Naive thymus-derived CD8-positive, alpha-beta T cell (primary cell): ENCODE measurements around the gene RGR. TPM values are rescaled to one million over a fixed set of nuclear protein-coding genes. Genes with fewer than 3 reads are reported as not detected.
"Not testable (repeated sequence)": the region's sequence is repeated elsewhere in the genome, so short reads cannot be mapped to it uniquely, and the experiment has no call there.

ENCODE experiments used
- ATAC-seq, 2 donors: fragments of 150-1000 bp; cut with Tn5 transposase in 1 of 2; sonication (Bioruptor Pico), chemical (Tn5 transposase) in 1 of 2; 1 replicate in 1 of 2; 2 replicates in 1 of 2; pipeline ENCODE4 v1.10.0; 2021; ENCODE audit warnings: mild to moderate bottlenecking in 2 of 2, moderate library complexity in 2 of 2
- POLR2A ChIA-PET: fragments of 350-600 bp; sonication (Branson Sonifier 250); formaldehyde crosslinking; loops from one replicate; lab custom pipeline; 2021; ENCODE audit warnings: antibody characterized with exemption; lab: Charles Lee
- DNase-seq, 10 donors: peaks; one replicate each; pipeline versions ENCODE4 v3.0.0 to v3.0.0-alpha.2; 2020 to 2022
- H3K27ac Mint-ChIP-seq, 10 donors: one replicate each; pipeline ENCODE4 v1.8.0; 2020 to 2022; ENCODE audit warnings: mild to moderate bottlenecking in 10 of 10, mixed read lengths in 10 of 10, moderate library complexity in 4 of 10, inconsistent platforms in 1 of 10
- H3K27me3 Mint-ChIP-seq, 5 donors: one replicate each; pipeline ENCODE4 v1.8.0; 2021 to 2022; ENCODE audit warnings: mixed read lengths in 5 of 5
- H3K36me3 Mint-ChIP-seq, 3 donors: one replicate each; pipeline ENCODE4 v1.8.0; 2020 to 2022; ENCODE audit warnings: mixed read lengths in 3 of 3, mild to moderate bottlenecking in 2 of 3, inconsistent platforms in 1 of 3
- H3K4me1 Mint-ChIP-seq, 4 donors: one replicate each; pipeline ENCODE4 v1.8.0; 2021 to 2022; ENCODE audit warnings: mixed read lengths in 4 of 4
- H3K4me3 Mint-ChIP-seq, 10 donors: one replicate each; pipeline ENCODE4 v1.8.0; 2020 to 2022; ENCODE audit warnings: mild to moderate bottlenecking in 10 of 10, mixed read lengths in 10 of 10, moderate library complexity in 6 of 10, inconsistent platforms in 1 of 10
- H3K9me3 Mint-ChIP-seq, 9 donors: one replicate each; pipeline ENCODE4 v1.8.0; 2020 to 2022; ENCODE audit warnings: mixed read lengths in 9 of 9, mild to moderate bottlenecking in 3 of 9, inconsistent platforms in 1 of 9, moderate library complexity in 1 of 9
- polyA plus RNA-seq, 3 donors: library from polyadenylated mRNA; unstranded; fragments of 300-500 nt; fragmentation: Illumina TruSeq; gene quantifications; one replicate each; pipeline ENCODE4 v1.2.3, GENCODE V29; 2021
- total RNA-seq, 8 experiments: library from RNA in 2 of 8; stranded (reverse) in 2 of 8; gene quantifications; one replicate each; pipeline ENCODE4 v1.2.3 and lab custom pipeline; 2021 to 2026

Gene RGR
- total and polyA plus RNA-seq, 5 experiments from 2014 or later: not detected

DNA sequence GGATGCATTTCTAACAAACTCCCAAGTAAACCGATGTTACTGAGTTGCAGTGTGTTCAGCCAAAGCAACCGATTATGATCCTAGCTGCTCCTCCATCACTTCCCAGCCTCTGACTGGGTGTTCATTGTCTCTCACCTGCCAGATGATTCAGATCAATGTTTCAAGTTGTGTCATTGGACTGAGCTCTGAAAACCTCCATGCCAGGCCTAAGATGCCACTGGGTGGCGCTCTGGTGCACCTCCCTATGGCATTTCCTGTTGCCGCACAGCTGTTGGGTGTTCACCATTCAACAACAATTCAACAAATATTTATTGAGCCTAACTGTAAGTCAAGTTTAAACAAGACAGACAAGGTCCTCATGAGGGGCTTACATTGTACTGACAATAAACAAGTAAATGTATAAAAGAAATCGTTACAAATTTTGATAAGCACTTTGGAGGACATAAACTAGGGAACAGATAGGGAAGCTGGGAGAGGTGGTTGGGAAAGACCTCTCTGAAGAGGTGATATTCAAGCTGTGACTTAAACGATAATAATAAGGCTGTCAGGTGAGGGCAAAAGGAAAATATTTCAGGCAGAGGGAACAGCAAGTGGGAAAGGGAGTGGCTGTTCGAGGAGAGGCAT lies 22.8 kb downstream of the RGR start:
- DNase-seq (peak in 8 of 10 donors; percentile 26 to 64 (median 43)), ATAC-seq (peak in 1 of 2 donors; percentile 63)
- Mint-ChIP-seq H3K9me3 (no peaks in the 10 kb centered on the region), H3K27me3 (peaks cover 10 to 32% (median 17%) of the 10 kb centered on the region in 5 donors), H3K4me1 (peaks cover 11 to 21% (median 12%) of the 10 kb centered on the region in 4 donors), H3K4me3 (no peak overlapping the region), H3K36me3 (no peaks in the 10 kb centered on the region), H3K27ac (peak overlapping the region in 3 of 10 donors; percentile 9 to 43 (median 37))
- POLR2A ChIA-PET: no interaction called here

DNA sequence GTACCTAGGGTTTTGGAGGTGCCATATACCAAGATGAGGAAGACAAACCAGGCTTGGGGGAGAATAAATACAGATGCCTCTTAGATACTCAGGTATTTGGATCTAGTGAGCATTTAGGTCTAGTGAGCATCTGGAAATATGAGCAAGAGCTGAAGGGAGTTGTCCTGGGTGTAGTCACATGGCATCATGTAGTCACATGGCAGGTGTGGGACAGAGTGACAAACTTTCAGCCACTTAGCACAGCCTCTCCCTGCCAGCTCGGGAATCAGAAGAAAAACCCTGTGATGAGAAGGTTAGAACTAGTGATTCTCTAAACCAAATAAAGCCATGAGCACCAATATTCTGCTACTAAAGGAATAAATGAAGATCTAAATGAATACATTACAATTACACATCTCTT lies 24.3 kb downstream of the RGR start:
- H3K4me1 Mint-ChIP-seq: peaks cover 11 to 21% (median 12%) of the 10 kb centered on the region in 4 donors
- H3K4me3 Mint-ChIP-seq: no peak overlapping the region
- ATAC-seq: no peak
- H3K27me3 Mint-ChIP-seq: peaks cover 3 to 18% (median 7%) of the 10 kb centered on the region in 5 donors
- POLR2A ChIA-PET: no interaction called here
- no peaks in the 10 kb centered on the region for H3K9me3 Mint-ChIP-seq
- no peaks in the 10 kb centered on the region for H3K36me3 Mint-ChIP-seq
- no peak for DNase-seq
- no peak overlapping the region for H3K27ac Mint-ChIP-seq

DNA sequence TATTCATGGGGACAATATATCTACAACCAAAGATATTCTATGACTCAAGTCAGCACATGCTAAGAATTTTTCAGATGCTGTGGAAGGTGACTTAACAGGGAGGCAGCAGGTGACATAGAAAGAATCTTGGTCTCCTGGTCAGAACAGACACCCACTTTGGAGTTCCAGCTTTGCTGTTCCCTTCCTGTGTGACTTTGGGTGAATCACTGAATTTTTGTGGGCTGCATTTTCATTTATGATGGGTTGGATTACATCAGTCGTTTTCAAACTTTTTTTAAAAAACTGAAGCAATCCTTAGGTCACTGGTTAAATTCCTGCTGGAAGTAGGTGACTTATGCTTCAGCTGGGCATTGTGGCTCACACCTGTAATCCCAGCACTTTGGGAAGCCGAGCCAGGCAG lies 24.9 kb downstream of the RGR start:
- Mint-ChIP-seq H3K9me3 (no peaks in the 10 kb centered on the region), H3K4me1 (peaks cover 7 to 16% (median 9%) of the 10 kb centered on the region in 4 donors), H3K4me3 (no peak overlapping the region), H3K27ac (no peak overlapping the region), H3K27me3 (peaks cover 0 to 13% (median 4%) of the 10 kb centered on the region in 5 donors), H3K36me3 (no peaks in the 10 kb centered on the region)
- POLR2A ChIA-PET: no interaction called here
- no peak for ATAC-seq
- no peak for DNase-seq

DNA sequence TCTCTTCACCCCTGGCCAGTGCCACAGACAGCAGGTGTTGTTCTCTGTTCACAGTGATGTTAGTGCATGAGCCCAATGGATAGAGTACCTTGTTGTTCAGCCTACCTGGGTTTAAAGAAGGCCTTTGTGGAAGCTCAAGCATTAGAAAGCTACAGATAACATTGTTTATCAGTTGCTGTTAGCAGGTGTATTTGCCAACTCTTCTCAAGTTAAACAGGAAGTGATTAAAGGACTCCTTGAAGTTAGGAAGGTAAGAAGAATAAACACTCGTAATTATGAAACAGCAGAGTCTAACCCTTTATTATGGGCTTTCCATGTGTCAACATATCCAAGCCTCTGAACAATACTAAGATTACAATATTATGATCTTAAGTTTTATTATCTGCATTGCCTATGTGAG lies 25.9 kb downstream of the RGR start:
- ATAC-seq: no peak
- no peak overlapping the region for H3K4me3 Mint-ChIP-seq
- H3K4me1 Mint-ChIP-seq: peaks cover 7 to 15% (median 8%) of the 10 kb centered on the region in 4 donors
- H3K27me3 Mint-ChIP-seq: peaks cover 0 to 10% (median 3%) of the 10 kb centered on the region in 5 donors
- DNase-seq: no peak
- H3K36me3 Mint-ChIP-seq: no peaks in the 10 kb centered on the region
- H3K9me3 Mint-ChIP-seq: no peaks in the 10 kb centered on the region
- peak overlapping the region in 1 of 10 donors; percentile 22 for H3K27ac Mint-ChIP-seq
- POLR2A ChIA-PET: no interaction called here

DNA sequence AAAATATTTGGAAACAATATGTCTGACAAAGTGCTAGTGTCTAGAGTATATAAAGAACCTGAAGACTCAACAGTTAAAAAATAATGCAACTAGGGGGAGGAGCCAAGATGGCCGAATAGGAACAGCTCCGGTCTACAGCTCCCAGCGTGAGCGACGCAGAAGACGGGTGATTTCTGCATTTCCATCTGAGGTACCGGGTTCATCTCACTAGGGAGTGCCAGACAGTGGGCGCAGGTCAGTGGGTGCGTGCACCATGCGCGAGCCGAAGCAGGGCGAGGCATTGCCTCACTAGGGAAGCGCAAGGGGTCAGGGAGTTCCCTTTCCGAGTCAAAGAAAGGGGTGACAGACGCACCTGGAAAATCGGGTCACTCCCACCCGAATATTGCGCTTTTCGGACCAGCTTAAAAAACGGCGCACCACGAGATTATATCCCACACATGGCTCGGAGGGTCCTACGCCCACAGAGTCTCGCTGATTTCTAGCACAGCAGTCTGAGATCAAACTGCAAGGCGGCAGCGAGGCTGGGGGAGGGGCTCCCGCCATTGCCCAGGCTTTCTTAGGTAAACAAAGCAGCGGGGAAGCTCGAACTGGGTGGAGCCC lies 35.1 kb downstream of the RGR start:
- H3K36me3 Mint-ChIP-seq, DNase-seq, ATAC-seq, H3K9me3 Mint-ChIP-seq, POLR2A ChIA-PET, H3K4me1 Mint-ChIP-seq: not testable (repeated sequence)
- peak overlapping the region in 4 of 10 donors; percentile 29 to 70 (median 51) for H3K4me3 Mint-ChIP-seq
- peak overlapping the region in 3 of 10 donors; percentile 11 to 40 (median 22) for H3K27ac Mint-ChIP-seq
- peaks cover 0 to 18% (median 10%) of the 10 kb centered on the region in 5 donors for H3K27me3 Mint-ChIP-seq

DNA sequence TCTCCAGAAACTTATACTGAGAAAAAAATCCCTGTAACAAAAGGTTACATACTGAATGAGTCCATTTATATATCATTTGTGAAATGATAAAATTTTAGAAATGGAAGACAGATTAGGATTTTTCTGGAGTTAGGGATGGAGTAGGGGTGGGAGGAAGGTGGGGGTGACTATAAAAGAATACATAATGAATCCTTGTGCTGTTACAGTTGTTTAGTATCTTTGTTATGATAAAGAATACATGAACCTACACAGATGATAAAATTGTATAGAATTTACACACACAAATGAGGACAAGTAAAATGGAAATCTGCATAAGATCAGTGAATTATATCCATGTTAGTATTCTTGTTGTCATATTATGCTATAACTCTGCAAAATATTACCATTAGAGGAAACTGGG lies 41.8 kb downstream of the RGR start:
- no peak for ATAC-seq
- no peaks in the 10 kb centered on the region for H3K4me1 Mint-ChIP-seq
- H3K4me3 Mint-ChIP-seq: no peak overlapping the region
- POLR2A ChIA-PET: no interaction called here
- H3K27ac Mint-ChIP-seq: no peak overlapping the region
- no peaks in the 10 kb centered on the region for H3K36me3 Mint-ChIP-seq
- no peak for DNase-seq
- no peaks in the 10 kb centered on the region for H3K9me3 Mint-ChIP-seq
- H3K27me3 Mint-ChIP-seq: peaks cover 0 to 5% (median 1%) of the 10 kb centered on the region in 5 donors

DNA sequence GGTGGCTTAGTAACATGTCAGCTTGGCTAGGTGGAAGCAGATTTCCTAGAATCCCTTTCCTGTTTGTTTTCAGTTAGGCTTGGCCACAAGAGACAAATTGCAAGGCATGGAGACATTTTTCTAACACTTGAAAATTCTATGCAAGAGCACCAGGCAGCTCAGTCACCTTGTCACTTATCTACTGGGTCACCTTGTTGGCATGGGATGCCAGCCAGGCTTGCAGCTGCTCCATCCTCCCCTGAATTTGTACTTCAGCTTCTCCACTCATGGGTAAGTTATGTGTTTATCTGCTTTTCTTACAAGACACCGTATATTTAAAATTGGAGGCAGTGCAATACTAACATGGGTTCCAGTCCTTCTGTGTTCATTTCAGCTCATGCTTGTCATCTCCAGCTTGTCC lies 43.3 kb downstream of the RGR start:
- H3K4me3 Mint-ChIP-seq: no peak overlapping the region
- POLR2A ChIA-PET: no interaction called here

DNA sequence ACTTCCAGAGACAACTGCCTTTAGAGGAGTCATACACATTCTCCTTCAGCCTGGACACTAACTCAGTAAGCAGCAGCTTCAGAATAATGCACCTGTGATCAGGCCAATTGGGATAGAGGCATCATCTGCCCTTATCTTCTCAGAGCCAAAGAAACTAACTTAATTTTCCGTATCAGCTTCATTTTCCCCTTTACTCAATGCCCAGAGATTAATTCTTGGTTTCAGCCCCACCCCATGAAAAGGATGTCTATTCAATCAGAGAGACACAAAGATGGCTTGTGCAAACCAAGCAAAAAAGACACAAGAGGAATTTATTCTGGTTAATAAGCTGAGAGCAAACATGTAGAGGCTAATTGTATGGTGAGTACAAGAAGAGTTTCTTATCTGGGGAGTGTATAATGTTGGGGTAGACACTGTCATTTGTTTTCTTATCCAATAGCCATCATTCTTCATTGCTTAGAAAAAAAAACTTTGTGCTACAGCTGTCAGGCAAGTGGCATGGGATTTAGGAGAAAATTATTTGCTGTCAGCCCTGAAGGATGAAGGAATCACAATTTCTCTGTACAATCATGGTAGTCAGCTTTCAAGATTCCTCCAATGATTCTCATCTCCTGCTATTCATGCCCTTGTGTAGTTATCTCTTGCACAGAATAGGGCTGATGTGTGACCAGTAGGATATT lies 44.8 kb downstream of the RGR start:
- Mint-ChIP-seq H3K36me3 (no peaks in the 10 kb centered on the region), H3K4me3 (no peak overlapping the region), H3K27ac (no peak overlapping the region), H3K9me3 (no peaks in the 10 kb centered on the region), H3K4me1 (peaks cover 4 to 8% (median 6%) of the 10 kb centered on the region in 4 donors), H3K27me3 (peaks cover 0 to 5% (median 1%) of the 10 kb centered on the region in 5 donors)
- POLR2A ChIA-PET: no interaction called here
- ATAC-seq (no peak), DNase-seq (no peak)

More for the DNA sequence above, 43.3 kb downstream of the RGR start:
- H3K27me3 Mint-ChIP-seq: peaks cover 0 to 5% (median 1%) of the 10 kb centered on the region in 5 donors
- ATAC-seq (no peak), DNase-seq (no peak)
- no peaks in the 10 kb centered on the region for H3K9me3 Mint-ChIP-seq
- H3K27ac Mint-ChIP-seq: peak overlapping the region in 1 of 10 donors; percentile 15
- no peaks in the 10 kb centered on the region for H3K36me3 Mint-ChIP-seq
- no peaks in the 10 kb centered on the region for H3K4me1 Mint-ChIP-seq

DNA sequence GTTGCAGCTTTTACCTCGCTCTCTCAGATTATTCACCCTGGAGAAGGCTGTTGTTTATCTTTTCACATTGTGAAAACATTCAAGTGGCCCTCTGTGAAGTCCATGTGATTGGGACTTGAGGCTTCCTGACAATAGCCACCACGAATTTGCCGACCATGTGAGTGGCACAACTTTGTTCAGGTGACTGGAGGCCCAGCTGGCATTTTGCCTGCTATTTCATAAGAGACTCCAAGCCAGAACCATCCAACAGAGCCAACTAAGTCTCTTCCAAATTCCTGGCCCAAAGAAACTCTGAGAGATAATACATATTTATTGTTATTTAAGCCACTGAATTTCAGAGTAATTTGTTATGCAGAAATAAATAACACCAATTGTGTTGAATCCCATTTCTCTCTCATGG lies 45.4 kb downstream of the RGR start:
- peaks cover 4 to 8% (median 6%) of the 10 kb centered on the region in 4 donors for H3K4me1 Mint-ChIP-seq
- H3K9me3 Mint-ChIP-seq: no peaks in the 10 kb centered on the region
- no peak overlapping the region for H3K4me3 Mint-ChIP-seq
- no peak for DNase-seq
- no peaks in the 10 kb centered on the region for H3K36me3 Mint-ChIP-seq
- ATAC-seq: no peak
- POLR2A ChIA-PET: no interaction called here
- peaks cover 0 to 5% (median 1%) of the 10 kb centered on the region in 5 donors for H3K27me3 Mint-ChIP-seq
- no peak overlapping the region for H3K27ac Mint-ChIP-seq

DNA sequence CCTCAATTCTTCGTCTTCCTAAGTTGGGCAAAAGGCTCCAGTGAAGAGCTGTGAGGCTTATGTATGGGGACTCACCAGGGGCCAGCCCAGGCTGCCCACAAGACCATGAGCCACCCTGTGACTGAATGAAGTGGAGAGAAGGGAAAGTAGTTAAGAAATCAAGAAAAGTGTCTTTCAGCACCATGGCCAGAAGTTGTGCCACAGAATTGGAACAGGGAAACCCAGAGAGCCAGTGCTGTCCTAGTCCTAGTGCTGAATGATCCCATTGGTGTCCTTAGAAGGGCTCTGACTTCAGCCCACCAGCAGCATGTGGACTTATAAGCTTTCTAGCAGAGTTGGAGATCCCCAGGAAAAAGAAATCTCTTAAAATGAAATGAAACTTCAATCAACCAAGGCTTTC lies 46.5 kb downstream of the RGR start:
- no peak for ATAC-seq
- Mint-ChIP-seq H3K4me3 (no peak overlapping the region), H3K27me3 (peaks cover 0 to 5% (median 1%) of the 10 kb centered on the region in 5 donors), H3K27ac (no peak overlapping the region), H3K4me1 (peaks cover 4 to 8% (median 6%) of the 10 kb centered on the region in 4 donors), H3K36me3 (no peaks in the 10 kb centered on the region), H3K9me3 (no peaks in the 10 kb centered on the region)
- no peak for DNase-seq
- POLR2A ChIA-PET: no interaction called here

DNA sequence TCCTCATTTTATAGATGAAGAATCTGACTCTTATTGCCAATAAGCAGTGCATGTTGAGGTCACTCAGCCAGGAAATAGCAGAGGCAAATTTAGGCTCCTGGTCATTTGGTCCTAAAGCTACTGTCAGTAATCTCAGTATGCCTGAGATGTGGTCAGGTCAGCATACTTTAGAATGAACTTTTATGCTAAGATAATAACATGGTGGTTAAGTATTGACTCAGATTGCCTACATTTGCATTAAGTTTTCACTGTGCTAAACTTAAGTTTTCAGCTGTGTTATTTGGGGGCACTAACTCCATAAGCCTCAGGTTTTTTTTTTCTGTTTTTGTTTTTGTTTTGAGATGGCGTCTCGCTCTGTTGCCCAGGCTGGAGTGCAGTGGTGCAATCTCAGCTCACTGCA lies 47.6 kb downstream of the RGR start:
- H3K36me3 Mint-ChIP-seq: no peaks in the 10 kb centered on the region
- H3K4me3 Mint-ChIP-seq: no peak overlapping the region
- H3K27ac Mint-ChIP-seq: no peak overlapping the region
- peaks cover 4 to 8% (median 6%) of the 10 kb centered on the region in 4 donors for H3K4me1 Mint-ChIP-seq
- POLR2A ChIA-PET: no interaction called here
- DNase-seq (no peak), ATAC-seq (no peak)
- peaks cover 0 to 4% (median under 1%) of the 10 kb centered on the region in 5 donors for H3K27me3 Mint-ChIP-seq
- no peaks in the 10 kb centered on the region for H3K9me3 Mint-ChIP-seq

DNA sequence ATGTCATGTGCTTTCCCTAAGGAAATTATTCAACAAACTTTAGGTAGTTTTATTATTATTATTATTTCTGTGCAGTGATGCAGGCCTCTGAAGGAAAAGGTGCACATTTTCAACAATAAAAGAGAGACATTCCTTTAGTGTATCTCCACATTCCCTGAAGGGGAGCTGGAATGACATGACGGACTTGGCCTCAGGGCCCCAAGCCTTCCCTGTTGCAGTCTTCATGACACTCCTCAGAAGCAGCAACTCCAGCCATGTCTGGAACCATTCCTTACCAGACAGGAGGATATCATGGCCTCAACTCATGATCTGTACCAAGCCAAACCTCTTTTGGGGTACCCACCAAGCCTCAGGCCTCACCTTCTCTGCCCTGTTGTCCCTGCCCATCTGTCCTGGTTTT lies 48.3 kb downstream of the RGR start:
- Mint-ChIP-seq H3K4me1 (peaks cover 4 to 8% (median 6%) of the 10 kb centered on the region in 4 donors), H3K4me3 (no peak overlapping the region), H3K27ac (peak overlapping the region in 1 of 10 donors; percentile 46), H3K36me3 (no peaks in the 10 kb centered on the region), H3K9me3 (no peaks in the 10 kb centered on the region), H3K27me3 (peaks cover 0 to 3% (median 0%) of the 10 kb centered on the region in 5 donors)
- DNase-seq (no peak), ATAC-seq (no peak)
- POLR2A ChIA-PET: no interaction called here

DNA sequence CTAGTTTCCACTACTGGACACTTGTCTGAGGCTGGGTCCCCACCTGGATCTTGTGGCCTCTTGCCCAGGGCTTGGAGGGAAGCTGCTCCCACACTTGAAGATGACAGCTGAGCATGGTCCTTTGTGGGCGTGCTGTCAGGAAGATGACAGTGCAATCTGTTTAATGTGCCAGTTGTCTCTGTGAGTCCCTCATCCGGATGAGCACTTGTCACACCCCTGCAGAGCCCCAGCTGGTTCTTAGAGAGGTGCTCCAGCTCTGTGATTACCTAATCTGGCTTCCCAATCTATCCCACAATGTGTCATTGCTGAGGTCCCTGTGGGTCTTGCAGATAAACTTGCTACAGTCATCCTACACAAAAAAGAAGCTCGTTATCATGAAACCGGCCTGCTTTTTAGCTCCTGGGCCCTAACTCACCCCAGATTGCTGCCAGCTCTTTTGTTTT lies 48.7 kb downstream of the RGR start:
- Mint-ChIP-seq H3K27me3 (peaks cover 0 to 4% (median 0%) of the 10 kb centered on the region in 5 donors), H3K9me3 (no peaks in the 10 kb centered on the region), H3K4me3 (no peak overlapping the region), H3K27ac (peak overlapping the region in 1 of 10 donors; percentile 46), H3K4me1 (peaks cover 4 to 8% (median 6%) of the 10 kb centered on the region in 4 donors), H3K36me3 (no peaks in the 10 kb centered on the region)
- no peak for DNase-seq
- POLR2A ChIA-PET: no interaction called here
- no peak for ATAC-seq
